Measurements from ENCODE around the gene KCNIP2. TPM values are rescaled to one million over a fixed set of nuclear protein-coding genes. Genes with fewer than 3 reads are reported as not detected.
A peak's percentile ranks its signal among the peaks of the same experiment; 100 is the strongest.

Gene KCNIP2
- total and polyA plus RNA-seq, 9 donors: 1.8 to 8.9 (median 5.9) TPM

GRCh38 chr10:101785801-101786200 lies 57.8 kb downstream of the KCNIP2 start:
- TF ChIP-seq EP300 (IDR thresholded peaks at IDR 0.05): no peak
- TF ChIP-seq CTCF (IDR thresholded peaks at IDR 0.05): no peak
- TF ChIP-seq POLR2A (IDR thresholded peaks at IDR 0.05): no peak
- Histone ChIP-seq H3K4me1 (ENCODE audit: insufficient read depth) (peaks cover 10% of the 10 kb centered on the region), H3K36me3 (no peaks in the 10 kb centered on the region), H3K4me3 (no peak overlapping the region), H3K9me3 (no peaks in the 10 kb centered on the region), H3K27ac (no peak overlapping the region), H3K27me3 (no peaks in the 10 kb centered on the region)
- intact Hi-C loops (cut with DNase I): loop anchor here in 1 of 4 donors (10.0 kb wide), 1 partner anchor 181 kb away; no protein-coding TSS in a partner anchor
- DNase-seq: no peak
- WGBS, 3 donors: 76 to 86% (median 79%) methylated on average over 2 of the region's 2 CpGs

GRCh38 chr10:101784558-101784957 lies 59.0 kb downstream of the KCNIP2 start:
- TF ChIP-seq CTCF (IDR thresholded peaks at IDR 0.05) (no peak), POLR2A (IDR thresholded peaks at IDR 0.05) (no peak), EP300 (IDR thresholded peaks at IDR 0.05) (no peak)
- no peak for DNase-seq
- Histone ChIP-seq H3K4me1 (ENCODE audit: insufficient read depth) (peaks cover 17% of the 10 kb centered on the region), H3K36me3 (no peaks in the 10 kb centered on the region), H3K27me3 (no peaks in the 10 kb centered on the region), H3K9me3 (no peaks in the 10 kb centered on the region), H3K4me3 (no peak overlapping the region), H3K27ac (no peak overlapping the region)
- intact Hi-C loops (cut with DNase I): loop anchor here in 1 of 4 donors (10.0 kb wide), 1 partner anchor 180 kb away; no protein-coding TSS in a partner anchor
- 69 to 75% (median 74%) methylated on average over 2 of the region's 2 CpGs for WGBS, 3 donors

- H3K27ac ChIP-seq: no peak overlapping the region
- TF ChIP-seq POLR2A (IDR thresholded peaks at IDR 0.05): no peak
- TF ChIP-seq EP300 (IDR thresholded peaks at IDR 0.05): no peak
- TF ChIP-seq CTCF (IDR thresholded peaks at IDR 0.05): no peak
- no peak overlapping the region for H3K4me3 ChIP-seq
- intact Hi-C loops (cut with DNase I): loop anchor here in 1 of 4 donors (10.0 kb wide), 1 partner anchor 179 kb away; no protein-coding TSS in a partner anchor
- WGBS, 3 donors: 22 to 35% (median 30%) methylated on average over 10 of the region's 10 CpGs
- peak in 1 of 5 donors; percentile 13 for DNase-seq
- H3K9me3 ChIP-seq: no peaks in the 10 kb centered on the region
- H3K4me1 ChIP-seq (ENCODE audit: insufficient read depth): peaks cover 20% of the 10 kb centered on the region
- H3K27me3 ChIP-seq: no peaks in the 10 kb centered on the region
- no peaks in the 10 kb centered on the region for H3K36me3 ChIP-seq
Measured at GRCh38 chr10:101783736-101784118, 59.9 kb downstream of the KCNIP2 start.

- H3K9me3 ChIP-seq: no peaks in the 10 kb centered on the region
- intact Hi-C loops (cut with DNase I): loop anchor here in 1 of 4 donors (10.0 kb wide), 1 partner anchor 178 kb away; no protein-coding TSS in a partner anchor
- peaks cover 20% of the 10 kb centered on the region for H3K4me1 ChIP-seq (ENCODE audit: insufficient read depth)
- no peaks in the 10 kb centered on the region for H3K27me3 ChIP-seq
- H3K27ac ChIP-seq: no peak within 1 kb of the TSS
- peak within 1 kb of the TSS; percentile 53 for H3K4me3 ChIP-seq
- peak; percentile 74 to 83 (median 78) for DNase-seq
- 1% methylated on average over 55 to 57 of the region's 57 CpGs for WGBS, 3 donors
- no peak for TF ChIP-seq POLR2A (IDR thresholded peaks at IDR 0.05)
- no peak for TF ChIP-seq EP300 (IDR thresholded peaks at IDR 0.05)
- TF ChIP-seq CTCF (IDR thresholded peaks at IDR 0.05): no peak
- H3K36me3 ChIP-seq: no peaks in the 10 kb centered on the region
Measured at GRCh38 chr10:101782811-101783735, 60.5 kb downstream of the KCNIP2 start, which contains the start of gene NPM3. Gene NPM3 (minus strand): TSS chr10:101783446. CDS start chr10:101783390, 56 bp downstream.

Measured in ovary (tissue), 9 donors.